ENCODE data around the gene KRT10. TPM values are rescaled to one million over a fixed set of nuclear protein-coding genes. Genes with fewer than 3 reads are reported as not detected.

KRT10 gene
- total RNA-seq, 1 experiment from 2014 or later, result 62.3 TPM

- Histone ChIP-seq H3K79me2 (ENCODE audit: insufficient read depth, low read length) (no peaks in the 10 kb centered on the region), H3K4me3 (replicated peaks in 1 of 2; ENCODE audit: low read depth in 1 of 2, low read length in 2 of 2) (no peak overlapping the region), H3K27me3 (ENCODE audit: insufficient read depth, low read length) (no peaks in the 10 kb centered on the region), H3K9ac (ENCODE audit: low read length) (no peak overlapping the region), H3K9me3 (ENCODE audit: control insufficient read depth in 1 of 2, insufficient read depth in 1 of 2, low read depth in 1 of 2, low read length in 2 of 2) (no peaks in the 10 kb centered on the region), H3K36me3 (ENCODE audit: control insufficient read depth in 1 of 2, insufficient read depth in 2 of 2, low read length in 2 of 2) (no peaks in the 10 kb centered on the region), H3K4me1 (ENCODE audit: control insufficient read depth in 1 of 2, insufficient read depth in 2 of 2, low read length in 2 of 2) (no peaks in the 10 kb centered on the region), H2AFZ (ENCODE audit: low read depth, low read length, poor library complexity, severe bottlenecking) (peak overlapping the region; percentile 79), H4K20me1 (ENCODE audit: insufficient read depth) (no peaks in the 10 kb centered on the region), H3K4me2 (ENCODE audit: low read length) (no peak overlapping the region), H3K9me2 (ENCODE audit: insufficient read depth) (no peaks in the 10 kb centered on the region), H3K27ac (ENCODE audit: low read depth, low read length) (no peak overlapping the region)
- POLR2A ChIA-PET, result interaction anchor here (1.2 kb wide), 1 partner anchor 176 kb away, joined by 5 read pairs; no protein-coding TSS in a partner anchor
- DNase-seq (ENCODE audit: low read depth, low spot score), result peak; percentile 41
- RAD21 ChIA-PET (ENCODE audit: low non-redundant PET in 1 of 2, low total read pairs in 2 of 2, uncharacterized antibody in 2 of 2, unreplicated experiment in 2 of 2), result interaction anchor here in 1 of 2 experiments (0.9 kb wide), 1 partner anchor 176 kb away, joined by 3 read pairs; no protein-coding TSS in a partner anchor
- CTCF ChIA-PET, result interaction anchor here (1.2 to 3.5 kb wide), 4 partner anchors 10 to 177 kb away, joined by 5 to 29 read pairs (median 13); partner anchors contain the start of gene KRT27
- intact Hi-C loops (cut with micrococcal nuclease), result loop anchor here (1.0 kb wide), 2 partner anchors 172 to 177 kb away; no protein-coding TSS in a partner anchor
- no TSS peak for BruUV-seq (replicated peaks)
- ATAC-seq, result peak; percentile 68
- TF ChIP-seq ZFX (IDR thresholded peaks at IDR 0.05), result no peak
- no peak for TF ChIP-seq EZH2 (IDR thresholded peaks at IDR 0.05)
- TF ChIP-seq CTCF (IDR thresholded peaks at IDR 0.05 in 2 of 3, conservative IDR thresholded peaks at IDR 0.05 in 1 of 3; ENCODE audit: borderline replicate concordance in 1 of 3, insufficient read depth in 1 of 3, low read depth in 2 of 3, low read length in 2 of 3), result peak; percentile 66 to 86 (median 75)
- peak; percentile 70 for TF ChIP-seq RAD21 (IDR thresholded peaks at IDR 0.05; ENCODE audit: low read depth)
These were observed 30.5 kb downstream of the KRT10 start for GRCh38 chr17:40791787-40792436.

GRCh38 chr17:40791111-40791510, 31.3 kb downstream of the KRT10 start:
- intact Hi-C loops (cut with micrococcal nuclease), result loop anchor here (1.0 kb wide), 2 partner anchors 171 to 176 kb away; no protein-coding TSS in a partner anchor
- BruUV-seq (replicated peaks), result no TSS peak

More at GRCh38 chr17:40791111-40791510, 31.3 kb downstream of the KRT10 start:
- Histone ChIP-seq H3K27ac (ENCODE audit: low read depth, low read length) (no peak overlapping the region), H3K9ac (ENCODE audit: low read length) (no peak overlapping the region), H3K9me3 (ENCODE audit: control insufficient read depth in 1 of 2, insufficient read depth in 1 of 2, low read depth in 1 of 2, low read length in 2 of 2) (no peaks in the 10 kb centered on the region), H3K27me3 (ENCODE audit: insufficient read depth, low read length) (no peaks in the 10 kb centered on the region), H3K79me2 (ENCODE audit: insufficient read depth, low read length) (no peaks in the 10 kb centered on the region), H3K4me3 (replicated peaks in 1 of 2; ENCODE audit: low read depth in 1 of 2, low read length in 2 of 2) (no peak overlapping the region), H3K4me1 (ENCODE audit: control insufficient read depth in 1 of 2, insufficient read depth in 2 of 2, low read length in 2 of 2) (no peaks in the 10 kb centered on the region), H4K20me1 (ENCODE audit: insufficient read depth) (no peaks in the 10 kb centered on the region), H3K36me3 (ENCODE audit: control insufficient read depth in 1 of 2, insufficient read depth in 2 of 2, low read length in 2 of 2) (no peaks in the 10 kb centered on the region), H2AFZ (ENCODE audit: low read depth, low read length, poor library complexity, severe bottlenecking) (peak overlapping the region; percentile 79), H3K4me2 (ENCODE audit: low read length) (no peak overlapping the region), H3K9me2 (ENCODE audit: insufficient read depth) (no peaks in the 10 kb centered on the region)
- RAD21 ChIA-PET (ENCODE audit: low non-redundant PET in 1 of 2, low total read pairs in 2 of 2, uncharacterized antibody in 2 of 2, unreplicated experiment in 2 of 2), result no interaction called here
- CTCF ChIA-PET, result interaction anchor here (1.2 to 3.5 kb wide), 3 partner anchors 10 to 176 kb away, joined by 5 to 29 read pairs (median 5); partner anchors contain the start of gene KRT27
- DNase-seq (ENCODE audit: low read depth, low spot score), result no peak
- TF ChIP-seq EZH2 (IDR thresholded peaks at IDR 0.05) (no peak), RAD21 (IDR thresholded peaks at IDR 0.05; ENCODE audit: low read depth) (no peak), SP1 (IDR thresholded peaks at IDR 0.05; ENCODE audit: low read depth) (no peak), POLR2AphosphoS5 (IDR thresholded peaks at IDR 0.05; ENCODE audit: low read depth, low read length) (no peak)
- ATAC-seq, result no peak
- POLR2A ChIA-PET, result no interaction called here
